Colonic mucosa (tissue), 4 donors: Measurements from ENCODE around the gene PRKCB. TPM values are rescaled to one million over a fixed set of nuclear protein-coding genes. Genes with fewer than 3 reads are reported as not detected.

Source experiments
- DNase-seq: peaks from one replicate; pipeline ENCODE4 v3.0.0-alpha.2; 2020
- H3K27ac ChIP-seq: fragments of 200-600 bp; one replicate; pipeline ENCODE4 v1.8.0; 2021
- H3K27me3 ChIP-seq: fragments of 200-600 bp; one replicate; pipeline ENCODE4 v1.8.0; 2021
- H3K36me3 ChIP-seq: fragments of 200-600 bp; one replicate; pipeline ENCODE4 v1.8.0; 2021
- H3K4me1 ChIP-seq: fragments of 200-600 bp; one replicate; pipeline ENCODE4 v1.8.0; 2021; ENCODE audit warnings: mild to moderate bottlenecking
- H3K4me3 ChIP-seq: fragments of 200-600 bp; one replicate; pipeline ENCODE4 v1.8.0; 2021
- H3K9ac ChIP-seq, 2 donors: one replicate each; pipeline ENCODE4 v1.7.0; 2013; ENCODE audit warnings: control low read depth in 2 of 2, low read depth in 2 of 2, low read length in 2 of 2
- H3K9me3 ChIP-seq: fragments of 200-600 bp; one replicate; pipeline ENCODE4 v1.8.0; 2021
- intact Hi-C: fragments of 100-400 bp; cut with DNase I; formaldehyde crosslinking; loops from one replicate; pipeline ENCODE4 v1.14.1; 2022
- total RNA-seq, 2 donors: library from RNA; stranded (reverse); fragmentation: NEBNext Ultra II Directional in 1 of 2; extraction: Animal tissue kit (Norgen Biotek cat#: 25700) in 1 of 2; gene quantifications; one replicate each; pipeline ENCODE4 v1.2.1, GENCODE V29; 2021
- TF ChIP-seq, protein P1 (sequence below): fragments of 200-600 bp; IDR thresholded peaks from one replicate; pipeline ENCODE4 v1.8.0; 2022; ENCODE audit warnings: antibody characterized with exemption, mild to moderate bottlenecking
- donor health status: healthy.
- donor health status: DM: no; HTN: no; CAD: no.
- donor health status: DM: no; HTN: no; CAD: no.

The PRKCB gene
- total RNA-seq, 2 donors from 2014 or later = 2.5 to 10.7 TPM

DNA sequence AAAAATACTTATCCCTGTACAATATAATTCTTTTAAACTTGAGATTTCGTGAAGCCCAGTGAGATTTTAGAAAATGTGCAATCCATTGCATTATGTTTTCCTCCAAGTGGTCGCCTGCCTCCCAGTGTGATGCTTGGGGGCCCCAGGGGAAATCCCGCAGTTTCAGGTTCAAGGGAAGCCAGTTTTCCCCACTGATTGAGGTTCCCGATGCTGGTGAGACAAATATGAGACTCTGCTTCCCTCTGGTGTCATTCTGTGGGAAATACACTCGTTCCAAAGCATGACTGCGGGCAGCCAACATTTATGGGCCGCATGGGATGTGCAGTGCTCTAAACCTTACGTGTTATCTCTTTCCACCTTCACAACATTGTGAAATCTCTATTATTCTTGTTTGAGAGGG is 200.8 kb downstream of the PRKCB start:
- H3K4me3 ChIP-seq = no peak overlapping the region
- TF ChIP-seq, protein P1, sequence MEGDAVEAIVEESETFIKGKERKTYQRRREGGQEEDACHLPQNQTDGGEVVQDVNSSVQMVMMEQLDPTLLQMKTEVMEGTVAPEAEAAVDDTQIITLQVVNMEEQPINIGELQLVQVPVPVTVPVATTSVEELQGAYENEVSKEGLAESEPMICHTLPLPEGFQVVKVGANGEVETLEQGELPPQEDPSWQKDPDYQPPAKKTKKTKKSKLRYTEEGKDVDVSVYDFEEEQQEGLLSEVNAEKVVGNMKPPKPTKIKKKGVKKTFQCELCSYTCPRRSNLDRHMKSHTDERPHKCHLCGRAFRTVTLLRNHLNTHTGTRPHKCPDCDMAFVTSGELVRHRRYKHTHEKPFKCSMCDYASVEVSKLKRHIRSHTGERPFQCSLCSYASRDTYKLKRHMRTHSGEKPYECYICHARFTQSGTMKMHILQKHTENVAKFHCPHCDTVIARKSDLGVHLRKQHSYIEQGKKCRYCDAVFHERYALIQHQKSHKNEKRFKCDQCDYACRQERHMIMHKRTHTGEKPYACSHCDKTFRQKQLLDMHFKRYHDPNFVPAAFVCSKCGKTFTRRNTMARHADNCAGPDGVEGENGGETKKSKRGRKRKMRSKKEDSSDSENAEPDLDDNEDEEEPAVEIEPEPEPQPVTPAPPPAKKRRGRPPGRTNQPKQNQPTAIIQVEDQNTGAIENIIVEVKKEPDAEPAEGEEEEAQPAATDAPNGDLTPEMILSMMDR = peak; percentile 64
- H3K27ac ChIP-seq = no peak overlapping the region
- H3K27me3 ChIP-seq = no peaks in the 10 kb centered on the region
- H3K9me3 ChIP-seq = no peaks in the 10 kb centered on the region
- no peaks in the 10 kb centered on the region for H3K4me1 ChIP-seq
- no peaks in the 10 kb centered on the region for H3K36me3 ChIP-seq
- peak; percentile 48 for DNase-seq
- no peak overlapping the region for H3K9ac ChIP-seq
- intact Hi-C loops = loop anchor here (5.0 kb wide), 2 partner anchors 234 to 299 kb away; no protein-coding TSS in a partner anchor

DNA sequence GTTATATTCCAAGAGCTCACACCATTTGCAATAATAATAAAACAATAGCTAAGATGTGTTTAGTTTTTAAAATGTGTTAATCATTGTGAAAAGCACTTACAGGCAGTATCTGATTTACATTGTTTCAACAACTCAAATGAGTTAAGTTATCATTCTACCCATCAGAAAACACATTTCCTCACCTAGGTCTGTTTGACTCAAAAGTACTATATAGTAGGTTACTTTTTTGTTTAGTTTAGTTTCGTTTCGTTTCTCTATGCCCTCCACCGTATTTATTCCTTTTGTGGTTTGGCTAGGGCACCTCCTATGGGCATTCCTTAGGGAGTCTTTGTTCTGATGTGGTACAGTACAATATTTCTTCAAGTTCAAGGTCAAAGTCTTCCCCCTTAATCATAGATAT is 201.6 kb downstream of the PRKCB start:
- TF ChIP-seq, protein P1 = no peak
- no peak overlapping the region for H3K4me3 ChIP-seq
- intact Hi-C loops = loop anchor here (5.0 kb wide), 2 partner anchors 235 to 300 kb away; no protein-coding TSS in a partner anchor
- H3K4me1 ChIP-seq = no peaks in the 10 kb centered on the region
- DNase-seq = no peak
- H3K27ac ChIP-seq = no peak overlapping the region
- no peak overlapping the region for H3K9ac ChIP-seq
- no peaks in the 10 kb centered on the region for H3K9me3 ChIP-seq
- no peaks in the 10 kb centered on the region for H3K36me3 ChIP-seq
- no peaks in the 10 kb centered on the region for H3K27me3 ChIP-seq

DNA sequence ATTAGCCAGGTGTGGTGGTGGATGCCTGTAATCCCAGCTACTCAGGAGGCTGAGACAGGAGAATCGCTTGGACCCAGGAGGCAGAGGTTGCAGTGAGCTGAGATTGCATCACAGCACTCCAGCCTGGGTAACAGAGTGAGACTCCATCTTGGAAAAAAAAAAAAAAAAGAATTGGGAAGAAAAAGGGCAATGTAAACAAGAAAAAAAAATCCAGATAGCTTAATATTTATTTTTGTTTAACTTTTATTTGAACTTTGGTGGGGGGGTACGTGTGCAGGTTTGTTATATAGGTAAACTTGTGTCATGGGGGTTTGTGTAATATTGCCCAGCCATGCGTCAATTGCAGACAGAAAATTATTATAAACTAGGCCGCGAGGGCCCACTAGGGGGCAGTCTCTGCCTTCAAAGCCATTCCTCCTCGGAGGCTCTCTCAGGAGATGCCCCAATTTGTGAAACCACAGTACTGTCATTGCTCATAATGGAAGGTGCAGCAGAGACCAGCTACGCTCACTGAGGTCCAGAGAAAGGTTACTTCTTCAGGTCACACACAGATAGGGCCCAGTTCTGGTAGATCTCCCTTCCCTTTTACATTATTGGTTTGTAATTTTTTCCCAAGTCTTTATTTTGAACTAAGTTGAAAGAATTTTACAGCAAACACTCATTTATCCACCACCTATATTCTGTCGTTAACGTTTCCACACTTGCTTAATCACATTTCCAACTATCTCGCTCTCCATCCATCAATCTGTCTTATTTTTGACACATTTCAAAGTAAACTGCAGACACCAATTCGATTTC is 206.2 kb downstream of the PRKCB start:
- no peaks in the 10 kb centered on the region for H3K4me1 ChIP-seq
- no peaks in the 10 kb centered on the region for H3K9me3 ChIP-seq
- peak; percentile 68 for DNase-seq
- H3K4me3 ChIP-seq = no peak overlapping the region
- intact Hi-C loops = loop anchor here (2.0 to 5.0 kb wide), 2 partner anchors 210 to 463 kb away; no protein-coding TSS in a partner anchor
- no peaks in the 10 kb centered on the region for H3K36me3 ChIP-seq
- no peak overlapping the region for H3K9ac ChIP-seq
- TF ChIP-seq, protein P1 = peak; percentile 64
- no peak overlapping the region for H3K27ac ChIP-seq
- no peaks in the 10 kb centered on the region for H3K27me3 ChIP-seq

DNA sequence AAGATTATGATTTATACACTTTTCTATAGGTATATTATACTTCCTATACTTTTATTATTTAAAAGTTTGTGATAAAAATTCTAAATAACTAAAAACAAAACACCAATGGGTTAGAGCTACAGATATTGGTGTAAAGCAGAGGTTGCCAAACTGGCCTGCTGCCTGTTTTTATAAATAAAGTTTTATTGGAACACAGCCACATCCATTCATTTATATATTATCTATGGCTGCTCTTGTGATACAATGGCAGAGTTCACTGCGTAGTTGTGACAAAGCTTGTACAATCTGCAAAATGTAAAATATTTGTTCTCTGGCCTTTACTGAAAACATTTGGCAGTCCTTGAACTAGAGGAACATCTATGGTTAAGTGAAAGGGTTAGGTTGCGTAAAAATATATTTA is 208.7 kb downstream of the PRKCB start:
- Histone ChIP-seq H3K27ac (no peak overlapping the region), H3K4me1 (no peaks in the 10 kb centered on the region), H3K36me3 (no peaks in the 10 kb centered on the region), H3K9ac (no peak overlapping the region), H3K9me3 (no peaks in the 10 kb centered on the region), H3K4me3 (no peak overlapping the region), H3K27me3 (no peaks in the 10 kb centered on the region)
- TF ChIP-seq, protein P1 = no peak
- intact Hi-C loops = loop anchor here (5.0 kb wide), 1 partner anchor 208 kb away; no protein-coding TSS in a partner anchor
- DNase-seq = no peak

DNA sequence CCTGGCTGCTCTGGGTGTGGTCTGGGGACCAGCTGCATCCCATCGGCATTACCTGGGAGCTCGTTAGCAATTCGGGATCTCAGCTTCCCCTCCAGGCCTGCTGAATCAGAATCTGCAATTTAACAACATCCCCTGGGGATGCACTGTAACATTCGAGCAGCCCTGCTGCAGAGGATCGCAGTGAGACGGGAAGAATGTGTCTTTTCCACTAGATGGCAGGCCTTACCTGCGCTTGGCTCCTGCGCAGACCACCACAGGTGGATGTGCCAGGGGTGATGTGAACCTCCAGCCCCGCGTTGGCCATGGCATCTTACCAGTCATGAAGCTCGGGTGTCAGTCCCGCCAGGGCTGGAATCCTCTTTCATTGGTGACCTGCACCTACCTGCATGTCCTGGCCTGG is 209.9 kb downstream of the PRKCB start:
- no peak overlapping the region for H3K9ac ChIP-seq
- DNase-seq = no peak
- intact Hi-C loops = no loop called here
- TF ChIP-seq, protein P1 = no peak
- no peaks in the 10 kb centered on the region for H3K9me3 ChIP-seq
- H3K27ac ChIP-seq = no peak overlapping the region
- H3K4me3 ChIP-seq = no peak overlapping the region
- no peaks in the 10 kb centered on the region for H3K36me3 ChIP-seq
- no peaks in the 10 kb centered on the region for H3K4me1 ChIP-seq
- H3K27me3 ChIP-seq = no peaks in the 10 kb centered on the region
